ENCODE results near the gene TOP3B. TPM values are rescaled to one million over a fixed set of nuclear protein-coding genes. Genes with fewer than 3 reads are reported as not detected.

The TOP3B gene
- total and polyA plus RNA-seq, 10 of the 15 experiments (the other 5 are each of a cell fraction or from before 2014, with no cell fraction given): 0.60 to 47.3 (median 33.7) TPM

DNA sequence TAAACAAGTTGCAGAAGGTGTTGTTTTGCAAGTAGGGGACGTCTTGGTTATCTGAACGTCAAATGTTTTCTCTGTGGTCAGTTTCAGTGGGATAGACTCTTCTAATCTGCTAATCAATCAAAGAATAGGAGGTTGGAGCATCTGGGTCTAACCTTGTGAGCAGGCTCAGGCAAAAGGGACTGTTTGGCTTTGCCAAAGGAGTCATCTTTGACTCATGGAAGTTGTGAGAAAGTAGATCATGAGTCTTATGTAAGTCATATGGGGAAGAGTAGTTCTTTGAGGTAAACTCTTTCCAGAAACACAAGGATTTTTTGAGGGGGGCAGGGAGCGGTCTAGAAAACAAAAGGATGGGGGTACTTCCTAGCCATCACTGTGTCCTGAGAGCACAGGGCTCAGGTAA, 27.1 kb upstream of the TOP3B start (continued):
- TF ChIP-seq, protein P1, sequence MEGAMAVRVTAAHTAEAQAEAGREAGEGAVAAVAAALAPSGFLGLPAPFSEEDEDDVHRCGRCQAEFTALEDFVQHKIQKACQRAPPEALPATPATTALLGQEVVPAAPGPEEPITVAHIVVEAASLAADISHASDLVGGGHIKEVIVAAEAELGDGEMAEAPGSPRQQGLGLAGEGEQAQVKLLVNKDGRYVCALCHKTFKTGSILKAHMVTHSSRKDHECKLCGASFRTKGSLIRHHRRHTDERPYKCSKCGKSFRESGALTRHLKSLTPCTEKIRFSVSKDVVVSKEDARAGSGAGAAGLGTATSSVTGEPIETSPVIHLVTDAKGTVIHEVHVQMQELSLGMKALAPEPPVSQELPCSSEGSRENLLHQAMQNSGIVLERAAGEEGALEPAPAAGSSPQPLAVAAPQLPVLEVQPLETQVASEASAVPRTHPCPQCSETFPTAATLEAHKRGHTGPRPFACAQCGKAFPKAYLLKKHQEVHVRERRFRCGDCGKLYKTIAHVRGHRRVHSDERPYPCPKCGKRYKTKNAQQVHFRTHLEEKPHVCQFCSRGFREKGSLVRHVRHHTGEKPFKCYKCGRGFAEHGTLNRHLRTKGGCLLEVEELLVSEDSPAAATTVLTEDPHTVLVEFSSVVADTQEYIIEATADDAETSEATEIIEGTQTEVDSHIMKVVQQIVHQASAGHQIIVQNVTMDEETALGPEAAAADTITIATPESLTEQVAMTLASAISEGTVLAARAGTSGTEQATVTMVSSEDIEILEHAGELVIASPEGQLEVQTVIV (IDR thresholded peaks at IDR 0.05; ENCODE audit: borderline replicate concordance, partially characterized antibody): no peak
- no peak for TF ChIP-seq RELA (IDR thresholded peaks at IDR 0.05; ENCODE audit: borderline replicate concordance, partially characterized antibody)
- no peak for TF ChIP-seq MTA2 (IDR thresholded peaks at IDR 0.05; ENCODE audit: low read depth)
- TF ChIP-seq, protein P2, sequence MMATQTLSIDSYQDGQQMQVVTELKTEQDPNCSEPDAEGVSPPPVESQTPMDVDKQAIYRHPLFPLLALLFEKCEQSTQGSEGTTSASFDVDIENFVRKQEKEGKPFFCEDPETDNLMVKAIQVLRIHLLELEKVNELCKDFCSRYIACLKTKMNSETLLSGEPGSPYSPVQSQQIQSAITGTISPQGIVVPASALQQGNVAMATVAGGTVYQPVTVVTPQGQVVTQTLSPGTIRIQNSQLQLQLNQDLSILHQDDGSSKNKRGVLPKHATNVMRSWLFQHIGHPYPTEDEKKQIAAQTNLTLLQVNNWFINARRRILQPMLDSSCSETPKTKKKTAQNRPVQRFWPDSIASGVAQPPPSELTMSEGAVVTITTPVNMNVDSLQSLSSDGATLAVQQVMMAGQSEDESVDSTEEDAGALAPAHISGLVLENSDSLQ (IDR thresholded peaks at IDR 0.05): no peak

DNA sequence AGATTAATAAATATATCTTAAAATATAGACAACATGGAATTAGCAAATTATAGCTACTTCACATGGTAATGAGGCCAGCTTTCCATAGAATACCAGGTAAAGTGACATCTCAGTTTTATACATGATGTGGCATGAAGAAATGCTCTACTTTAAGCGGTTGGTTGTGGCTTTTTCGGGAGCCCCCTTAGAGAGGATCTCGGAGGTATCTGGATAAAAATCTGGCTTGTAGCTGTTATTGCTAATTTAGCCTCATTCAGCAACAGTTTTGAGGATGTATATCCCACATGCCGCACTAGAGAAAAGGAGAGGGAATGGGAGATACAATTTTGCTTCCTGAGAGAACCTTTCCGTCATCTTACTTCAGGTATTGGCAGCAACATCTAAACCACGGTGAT, 24.0 kb upstream of the TOP3B start:
- ChIA-PET SMC1A (ENCODE audit: uncharacterized antibody, unreplicated experiment) (interaction anchor here (0.9 to 1.4 kb wide), 4 partner anchors 10 to 55 kb away, joined by 3 to 7 read pairs (median 5); partner anchors contain the start of gene TOP3B), CTCF (interaction anchor here (0.6 to 1.3 kb wide), 6 partner anchors 11 to 69 kb away, joined by 3 to 4 read pairs (median 3); partner anchors contain the start of gene PPM1F), POLR2A (interaction anchor here (1.2 kb wide), 1 partner anchor 13 kb away, joined by 6 read pairs; no protein-coding TSS in a partner anchor), RAD21 (ENCODE audit: unreplicated experiment) (interaction anchor here (0.8 kb wide), 1 partner anchor 948 kb away, joined by 3 read pairs; no protein-coding TSS in a partner anchor)
- FAIRE-seq (no peak), DNase-seq (ENCODE audit: low read depth, low spot score) (no peak), ATAC-seq (no peak)
- Histone ChIP-seq H3K27me3 (replicated peaks in 1 of 2; ENCODE audit: control insufficient read depth in 2 of 2, insufficient read depth in 2 of 2, low read length in 1 of 2) (no peaks in the 10 kb centered on the region; a peak in 1 of 4 replicates), H3K4me2 (ENCODE audit: control insufficient read depth, insufficient read depth) (no peak overlapping the region), H3K4me3 (no peak overlapping the region), H3K9me3 (replicated peaks; ENCODE audit: control insufficient read depth, insufficient read depth, low read length) (no peaks in the 10 kb centered on the region), H3K27ac (ENCODE audit: control insufficient read depth, insufficient read depth) (no peak overlapping the region), H2AFZ (ENCODE audit: control insufficient read depth, low read depth, low read length) (no peak overlapping the region), H3K36me3 (ENCODE audit: control insufficient read depth in 2 of 2, insufficient read depth in 2 of 2, low read length in 1 of 2) (no peaks in the 10 kb centered on the region), H3K4me1 (ENCODE audit: control insufficient read depth, insufficient read depth, low read length) (no peaks in the 10 kb centered on the region), H3K79me2 (ENCODE audit: control insufficient read depth, insufficient read depth, low read length) (no peaks in the 10 kb centered on the region), H4K20me1 (ENCODE audit: control insufficient read depth, insufficient read depth) (no peaks in the 10 kb centered on the region), H3K9ac (ENCODE audit: control insufficient read depth, insufficient read depth, low read length) (no peak overlapping the region)
- TF ChIP-seq RFX5 (IDR thresholded peaks at IDR 0.05; ENCODE audit: low read depth, low read length) (no peak), LARP7 (IDR thresholded peaks at IDR 0.05) (no peak), ZSCAN29 (IDR thresholded peaks at IDR 0.05) (no peak), MTA3 (IDR thresholded peaks at IDR 0.05; ENCODE audit: borderline replicate concordance, low read length) (no peak), GATAD2B (conservative IDR thresholded peaks at IDR 0.05; ENCODE audit: low read depth) (no peak), MEF2B (IDR thresholded peaks at IDR 0.05; ENCODE audit: partially characterized antibody, poor library complexity, severe bottlenecking) (no peak), EP300 (IDR thresholded peaks at IDR 0.05; ENCODE audit: borderline replicate concordance in 1 of 2, control insufficient read depth in 1 of 2, low read depth in 2 of 2, low read length in 2 of 2) (no peak), POLR2AphosphoS5 (IDR thresholded peaks at IDR 0.05; ENCODE audit: low read length) (no peak), IKZF2 (IDR thresholded peaks at IDR 0.05) (no peak), NBN (IDR thresholded peaks at IDR 0.05) (no peak)
- TF ChIP-seq, protein P3, sequence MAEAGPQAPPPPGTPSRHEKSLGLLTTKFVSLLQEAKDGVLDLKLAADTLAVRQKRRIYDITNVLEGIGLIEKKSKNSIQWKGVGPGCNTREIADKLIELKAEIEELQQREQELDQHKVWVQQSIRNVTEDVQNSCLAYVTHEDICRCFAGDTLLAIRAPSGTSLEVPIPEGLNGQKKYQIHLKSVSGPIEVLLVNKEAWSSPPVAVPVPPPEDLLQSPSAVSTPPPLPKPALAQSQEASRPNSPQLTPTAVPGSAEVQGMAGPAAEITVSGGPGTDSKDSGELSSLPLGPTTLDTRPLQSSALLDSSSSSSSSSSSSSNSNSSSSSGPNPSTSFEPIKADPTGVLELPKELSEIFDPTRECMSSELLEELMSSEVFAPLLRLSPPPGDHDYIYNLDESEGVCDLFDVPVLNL (IDR thresholded peaks at IDR 0.05; ENCODE audit: low read depth, low read length): no peak
- TF ChIP-seq, protein P4, sequence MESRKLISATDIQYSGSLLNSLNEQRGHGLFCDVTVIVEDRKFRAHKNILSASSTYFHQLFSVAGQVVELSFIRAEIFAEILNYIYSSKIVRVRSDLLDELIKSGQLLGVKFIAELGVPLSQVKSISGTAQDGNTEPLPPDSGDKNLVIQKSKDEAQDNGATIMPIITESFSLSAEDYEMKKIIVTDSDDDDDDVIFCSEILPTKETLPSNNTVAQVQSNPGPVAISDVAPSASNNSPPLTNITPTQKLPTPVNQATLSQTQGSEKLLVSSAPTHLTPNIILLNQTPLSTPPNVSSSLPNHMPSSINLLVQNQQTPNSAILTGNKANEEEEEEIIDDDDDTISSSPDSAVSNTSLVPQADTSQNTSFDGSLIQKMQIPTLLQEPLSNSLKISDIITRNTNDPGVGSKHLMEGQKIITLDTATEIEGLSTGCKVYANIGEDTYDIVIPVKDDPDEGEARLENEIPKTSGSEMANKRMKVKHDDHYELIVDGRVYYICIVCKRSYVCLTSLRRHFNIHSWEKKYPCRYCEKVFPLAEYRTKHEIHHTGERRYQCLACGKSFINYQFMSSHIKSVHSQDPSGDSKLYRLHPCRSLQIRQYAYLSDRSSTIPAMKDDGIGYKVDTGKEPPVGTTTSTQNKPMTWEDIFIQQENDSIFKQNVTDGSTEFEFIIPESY (IDR thresholded peaks at IDR 0.05): no peak
- WGBS (ENCODE audit: insufficient coverage, insufficient replicate concordance, low lambda C conversion rate, missing lambda C conversion rate): 74% methylated on average over 6 of the region's 6 CpGs
- BruUV-seq (replicated peaks): no TSS peak
- in situ Hi-C loops (cut with MboI): no loop called here
- intact Hi-C loops (cut with micrococcal nuclease; ENCODE audit: unreplicated experiment): no loop called here
